AG09309 (cell line): ENCODE measurements around the gene LRRK2.

Source experiments
- DNase-seq: peaks from one replicate; pipeline ENCODE4 v3.0.0-alpha.2; 2010; ENCODE audit warnings: low read depth
- H3K4me3 ChIP-seq: 2 replicates; pipeline ENCODE4 v1.5.1; 2011; ENCODE audit warnings: mild to moderate bottlenecking, low read depth, low read length, moderate library complexity; ENCODE audit not compliant: control insufficient read depth
- TF ChIP-seq, protein P1 (sequence below): IDR thresholded peaks from 2 replicates; pipeline ENCODE4 v1.5.1; 2011; ENCODE audit warnings: mild to moderate bottlenecking, low read depth, low read length, inconsistent platforms; ENCODE audit not compliant: insufficient read depth, control insufficient read depth; ENCODE audit errors: missing control alignments

LRRK2 gene

DNA sequence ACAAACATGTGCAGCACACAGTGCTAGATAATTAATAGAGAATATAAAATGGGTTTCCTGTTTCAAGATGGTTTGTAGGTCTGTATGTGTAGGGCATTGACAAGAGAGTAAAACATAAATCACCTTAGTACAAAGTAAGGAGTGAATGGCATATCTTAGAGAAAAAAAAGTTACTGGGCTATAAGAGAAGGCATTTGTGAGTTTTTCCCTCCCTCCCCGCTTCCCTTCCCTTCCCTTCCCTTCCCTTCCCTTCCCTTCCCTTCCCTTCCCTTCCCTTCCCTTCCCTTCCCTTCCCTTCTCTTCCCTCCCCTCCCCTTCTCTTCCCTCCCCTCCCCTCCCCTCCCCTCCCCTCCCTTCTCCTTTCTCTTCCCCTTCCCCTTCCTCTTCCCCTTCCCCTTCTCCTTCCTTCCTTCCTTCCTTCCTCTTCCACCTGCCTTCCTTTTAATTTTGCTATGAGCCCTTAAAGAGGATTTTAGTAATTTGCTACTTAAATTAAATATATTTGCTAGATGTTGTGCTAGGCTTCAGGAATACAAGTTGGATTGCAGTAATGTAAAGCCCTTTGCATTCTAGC is 57.1 kb downstream of the LRRK2 start:
- no peak overlapping the region for H3K4me3 ChIP-seq
- TF ChIP-seq, protein P1, sequence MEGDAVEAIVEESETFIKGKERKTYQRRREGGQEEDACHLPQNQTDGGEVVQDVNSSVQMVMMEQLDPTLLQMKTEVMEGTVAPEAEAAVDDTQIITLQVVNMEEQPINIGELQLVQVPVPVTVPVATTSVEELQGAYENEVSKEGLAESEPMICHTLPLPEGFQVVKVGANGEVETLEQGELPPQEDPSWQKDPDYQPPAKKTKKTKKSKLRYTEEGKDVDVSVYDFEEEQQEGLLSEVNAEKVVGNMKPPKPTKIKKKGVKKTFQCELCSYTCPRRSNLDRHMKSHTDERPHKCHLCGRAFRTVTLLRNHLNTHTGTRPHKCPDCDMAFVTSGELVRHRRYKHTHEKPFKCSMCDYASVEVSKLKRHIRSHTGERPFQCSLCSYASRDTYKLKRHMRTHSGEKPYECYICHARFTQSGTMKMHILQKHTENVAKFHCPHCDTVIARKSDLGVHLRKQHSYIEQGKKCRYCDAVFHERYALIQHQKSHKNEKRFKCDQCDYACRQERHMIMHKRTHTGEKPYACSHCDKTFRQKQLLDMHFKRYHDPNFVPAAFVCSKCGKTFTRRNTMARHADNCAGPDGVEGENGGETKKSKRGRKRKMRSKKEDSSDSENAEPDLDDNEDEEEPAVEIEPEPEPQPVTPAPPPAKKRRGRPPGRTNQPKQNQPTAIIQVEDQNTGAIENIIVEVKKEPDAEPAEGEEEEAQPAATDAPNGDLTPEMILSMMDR: no peak
- DNase-seq: no peak

DNA sequence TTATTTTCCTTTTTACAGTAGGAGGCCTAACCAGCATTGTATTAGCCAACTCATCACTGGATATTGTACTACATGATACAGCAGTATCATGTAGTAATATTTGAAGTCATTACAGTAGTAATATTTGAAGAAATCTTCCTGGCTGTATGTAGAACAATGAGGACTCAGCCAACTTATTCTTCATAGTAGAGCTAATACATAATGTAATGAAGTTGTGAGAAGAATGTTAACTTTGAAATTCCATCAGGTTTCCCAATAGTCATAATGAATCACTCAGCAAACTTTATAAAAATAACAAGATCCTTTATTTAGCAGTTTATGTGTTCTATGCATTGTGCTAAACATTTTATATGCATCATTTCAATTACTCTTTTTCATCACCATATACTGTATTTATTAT is 61.8 kb downstream of the LRRK2 start:
- no peak for DNase-seq
- TF ChIP-seq, protein P1: no peak
- H3K4me3 ChIP-seq: no peak overlapping the region

DNA sequence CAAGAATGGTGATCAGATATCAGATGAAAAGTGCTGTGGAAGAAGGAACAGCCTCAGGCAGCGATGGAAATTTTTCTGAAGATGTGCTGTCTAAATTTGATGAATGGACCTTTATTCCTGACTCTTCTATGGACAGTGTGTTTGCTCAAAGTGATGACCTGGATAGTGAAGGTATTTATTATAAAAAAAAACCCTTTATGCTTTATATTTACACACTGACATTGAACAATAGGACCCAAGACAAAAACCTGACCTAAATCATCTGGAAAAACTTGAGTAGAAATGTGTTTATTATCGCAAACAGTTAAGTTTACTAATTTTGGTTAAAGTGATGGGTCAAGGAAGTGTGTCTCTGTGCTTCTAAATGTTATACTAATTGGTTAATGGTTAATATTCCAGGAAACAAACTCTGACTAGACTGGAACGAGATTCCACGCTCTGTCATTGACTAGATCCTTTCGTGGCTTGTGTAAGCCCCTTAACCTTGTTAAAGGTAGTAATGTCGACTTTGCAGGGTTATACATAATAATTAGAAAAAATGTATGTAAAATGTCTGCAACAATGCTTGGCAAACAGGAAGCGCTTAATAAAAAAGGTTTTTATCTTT is 62.7 kb downstream of the LRRK2 start:
- TF ChIP-seq, protein P1: no peak
- no peak overlapping the region for H3K4me3 ChIP-seq
- no peak for DNase-seq

DNA sequence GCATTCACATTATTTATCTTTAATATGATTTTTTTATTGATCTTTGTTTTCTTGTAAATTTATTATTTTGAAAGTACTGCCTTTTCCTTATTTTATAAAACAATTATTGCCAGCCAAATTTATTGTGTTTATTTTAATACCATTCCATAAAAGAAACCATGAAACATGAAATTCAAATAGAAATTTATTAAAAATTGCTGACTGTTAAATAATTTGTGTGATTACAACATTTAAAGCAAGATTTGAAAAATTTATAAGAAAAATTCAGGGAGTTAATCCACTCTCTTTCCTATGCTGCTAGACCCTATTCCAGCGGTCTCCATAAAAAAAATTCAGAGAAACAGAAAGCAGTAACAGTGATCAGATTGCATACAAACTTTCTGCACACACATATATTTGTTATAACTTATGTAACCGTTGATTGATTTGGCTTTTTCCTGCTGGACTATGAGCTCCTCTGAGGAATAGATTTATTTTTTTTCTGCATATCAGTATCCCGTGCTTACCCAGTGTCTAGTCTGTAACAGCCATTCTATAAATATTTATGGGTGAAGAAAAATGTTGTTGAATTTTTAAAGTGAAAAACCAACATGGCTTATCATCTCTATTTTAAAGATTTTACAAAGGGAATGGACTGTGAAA is 68.1 kb downstream of the LRRK2 start:
- DNase-seq: no peak
- TF ChIP-seq, protein P1: no peak
- H3K4me3 ChIP-seq: no peak overlapping the region

DNA sequence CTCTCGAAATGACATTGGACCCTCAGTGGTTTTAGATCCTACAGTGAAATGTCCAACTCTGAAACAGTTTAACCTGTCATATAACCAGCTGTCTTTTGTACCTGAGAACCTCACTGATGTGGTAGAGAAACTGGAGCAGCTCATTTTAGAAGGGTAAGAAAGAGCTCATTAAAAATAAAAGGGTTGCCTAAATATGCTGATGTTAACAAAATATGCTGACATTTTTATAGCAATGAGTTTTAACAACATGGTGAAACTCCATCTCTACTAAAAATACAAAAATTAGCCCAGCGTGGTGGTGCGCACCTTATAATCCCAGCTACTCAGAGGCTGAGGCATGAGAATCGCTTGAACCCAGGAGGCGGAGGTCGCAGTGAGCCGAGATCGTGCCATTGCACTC is 73.5 kb downstream of the LRRK2 start:
- TF ChIP-seq, protein P1: no peak
- DNase-seq: no peak
- H3K4me3 ChIP-seq: no peak overlapping the region

DNA sequence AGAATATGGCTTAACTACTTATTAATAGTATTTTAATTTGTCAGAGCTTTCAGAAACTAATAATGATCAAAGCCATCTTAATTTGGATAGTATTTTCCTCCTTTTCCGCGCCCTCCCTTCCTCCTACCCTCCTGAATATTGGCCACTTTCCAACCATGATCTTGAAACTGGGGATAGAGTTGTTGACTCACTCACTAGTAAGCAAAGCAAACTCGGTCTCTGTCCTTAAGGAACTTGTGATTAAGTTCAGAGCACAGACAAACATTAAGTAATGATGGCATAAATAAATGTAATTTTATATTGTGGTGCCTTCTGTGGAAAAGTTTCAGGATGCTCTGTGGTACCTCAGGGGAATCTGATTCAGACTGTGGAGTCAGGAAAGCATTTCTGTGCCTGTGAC is 75.7 kb downstream of the LRRK2 start:
- DNase-seq: no peak
- TF ChIP-seq, protein P1: no peak
- H3K4me3 ChIP-seq: no peak overlapping the region
